ENCODE data around the gene LDB2.
"Not testable (repeated sequence)": the region's sequence is repeated elsewhere in the genome, so short reads cannot be mapped to it uniquely, and the experiment has no call there.

LDB2 gene

DNA sequence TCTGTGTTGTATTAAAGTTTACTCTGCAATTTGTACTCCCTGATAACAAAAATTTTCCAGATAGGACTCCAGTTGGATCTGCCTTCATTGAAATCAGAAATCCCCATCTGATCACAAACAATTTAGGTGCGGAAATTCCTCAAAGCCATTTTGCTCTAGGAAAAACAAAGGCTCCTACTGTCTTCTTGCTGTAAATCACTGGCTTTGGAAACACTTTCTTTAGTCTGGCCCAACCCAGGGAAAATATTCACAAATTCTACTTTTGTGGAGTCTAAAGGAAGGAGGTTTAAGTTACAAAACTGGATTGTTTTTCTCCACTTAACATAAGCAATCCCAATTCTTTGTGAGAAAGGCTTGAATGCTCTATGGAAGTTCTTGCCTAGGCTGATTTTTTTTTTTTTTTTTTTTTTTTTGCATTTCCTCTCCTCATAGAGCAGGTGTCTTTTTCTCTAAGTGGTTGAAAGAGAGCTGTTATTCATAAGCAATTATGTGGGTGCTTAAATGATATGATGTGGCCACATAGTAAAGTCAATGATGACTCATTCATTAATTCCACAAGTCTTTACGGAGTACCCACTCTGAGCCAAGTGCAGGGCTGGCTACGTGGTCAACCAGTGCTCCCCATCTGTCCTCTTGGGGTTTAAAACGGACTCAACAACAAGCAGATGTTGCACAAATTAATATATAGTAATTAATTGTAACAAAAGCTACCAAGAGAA is 261.4 kb downstream of the LDB2 start:
- no peak for DNase-seq

DNA sequence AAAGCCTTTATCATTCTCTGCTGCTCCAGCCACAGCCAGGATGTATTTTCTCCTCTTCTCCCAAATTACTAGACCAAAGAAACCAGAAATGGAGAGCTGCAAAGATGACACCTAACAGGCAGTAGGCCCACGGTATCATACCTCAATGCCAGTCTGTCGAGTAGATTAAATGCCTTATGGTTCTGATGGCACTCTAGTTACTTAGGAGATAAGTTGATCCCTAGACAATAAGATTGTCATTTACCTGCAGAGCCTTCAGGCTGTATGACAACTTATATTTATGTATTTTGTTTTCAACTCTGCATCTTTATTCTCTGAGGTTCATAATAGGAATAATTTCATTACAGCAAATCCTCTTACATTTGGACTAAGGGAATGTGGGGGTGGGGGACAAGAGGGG is 262.1 kb downstream of the LDB2 start:
- no peak for DNase-seq

DNA sequence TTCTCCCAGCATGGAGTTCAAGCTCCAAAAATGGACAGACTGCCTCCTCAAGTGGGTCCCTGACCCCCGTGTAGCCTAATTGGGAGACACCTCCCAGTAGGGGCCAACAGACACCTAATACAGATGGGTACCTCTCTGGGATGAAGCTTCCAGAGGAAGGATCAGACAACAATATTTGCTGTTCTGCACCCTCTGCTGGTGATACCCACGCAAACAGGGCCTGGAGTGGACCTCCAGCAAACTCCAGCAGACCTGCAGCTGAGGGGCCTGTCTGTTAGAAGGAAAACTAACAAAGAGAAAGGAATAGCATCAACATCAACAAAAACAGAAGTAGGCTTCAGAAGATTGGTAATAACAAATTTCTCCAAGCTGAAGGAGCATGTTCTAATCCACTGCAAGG is 269.2 kb downstream of the LDB2 start:
- not testable (repeated sequence) for DNase-seq

DNA sequence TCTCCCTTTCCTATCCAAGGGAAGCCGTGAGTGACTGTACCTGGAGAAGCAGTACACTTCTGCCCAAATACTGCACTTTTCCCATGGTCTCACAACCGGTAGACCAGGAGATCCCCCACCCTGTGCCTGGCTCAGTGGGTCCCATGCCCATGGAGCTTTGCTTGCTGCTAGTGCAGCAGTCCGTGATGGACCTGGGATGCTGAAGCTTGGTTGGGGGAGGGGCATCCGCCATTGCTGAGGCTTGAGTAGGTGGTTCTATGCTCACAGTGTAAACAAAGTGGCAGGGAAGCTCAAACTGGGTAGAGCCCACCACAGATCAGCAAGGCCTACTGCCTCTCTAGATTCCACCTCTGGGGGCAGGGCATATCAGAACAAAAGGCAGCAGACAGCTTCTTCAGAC is 269.6 kb downstream of the LDB2 start:
- not testable (repeated sequence) for DNase-seq

DNA sequence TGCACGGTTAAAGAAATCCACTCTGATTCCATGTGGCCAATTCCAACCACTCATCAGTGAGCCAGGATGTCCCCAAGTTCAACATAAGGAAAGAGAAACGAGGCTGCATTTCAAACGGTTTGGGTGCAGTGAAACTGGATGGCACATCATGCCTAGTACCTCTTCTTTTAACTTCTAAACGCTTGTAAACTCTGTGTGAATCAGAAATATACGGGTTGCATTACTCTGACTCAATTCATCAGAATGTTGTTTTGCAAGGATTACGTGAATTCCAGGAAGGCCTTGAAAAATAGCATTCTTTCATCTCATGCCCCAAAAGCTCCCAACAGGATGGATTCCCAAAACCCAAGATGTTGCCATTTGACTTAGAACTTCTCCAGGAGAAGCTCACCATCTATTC is 270.4 kb downstream of the LDB2 start:
- DNase-seq, result no peak

DNA sequence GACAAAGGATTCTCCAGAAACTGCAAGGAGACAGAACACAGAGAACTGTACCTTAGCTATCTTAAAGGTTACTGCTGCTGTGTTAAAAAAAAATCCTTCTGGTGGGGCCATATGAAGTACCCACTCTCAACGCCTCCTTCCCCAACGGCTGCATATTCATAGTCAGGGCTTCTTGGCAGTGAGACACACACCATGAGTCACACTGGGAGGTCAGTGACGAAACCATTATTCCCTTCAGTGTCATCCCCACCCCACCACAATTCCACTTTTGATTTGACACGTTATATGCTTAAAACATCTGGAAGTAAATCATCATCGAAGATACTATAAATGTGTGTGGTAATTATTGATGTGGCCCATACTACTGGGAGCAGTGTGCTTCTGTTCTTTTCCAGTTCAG is 271.5 kb downstream of the LDB2 start:
- DNase-seq, result no peak

DNA sequence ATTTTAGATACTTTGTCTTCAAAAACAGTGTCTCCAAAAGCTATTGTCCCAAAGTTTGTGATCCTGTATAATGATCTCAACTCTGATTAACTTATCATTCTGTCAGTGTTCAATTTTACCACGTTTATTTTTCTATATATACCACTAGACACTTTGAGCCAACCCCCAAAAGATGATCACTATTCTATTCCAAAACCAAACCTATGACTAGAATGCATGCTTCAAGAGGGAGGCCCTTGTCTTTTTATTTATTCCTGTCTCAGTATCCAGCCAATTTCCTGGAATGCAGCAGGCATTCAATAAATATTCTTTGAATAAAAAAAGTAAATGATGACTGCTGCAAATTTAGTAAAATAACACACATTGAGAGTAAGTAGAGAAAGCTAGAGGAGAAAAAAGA is 275.6 kb downstream of the LDB2 start:
- DNase-seq, result no peak

DNA sequence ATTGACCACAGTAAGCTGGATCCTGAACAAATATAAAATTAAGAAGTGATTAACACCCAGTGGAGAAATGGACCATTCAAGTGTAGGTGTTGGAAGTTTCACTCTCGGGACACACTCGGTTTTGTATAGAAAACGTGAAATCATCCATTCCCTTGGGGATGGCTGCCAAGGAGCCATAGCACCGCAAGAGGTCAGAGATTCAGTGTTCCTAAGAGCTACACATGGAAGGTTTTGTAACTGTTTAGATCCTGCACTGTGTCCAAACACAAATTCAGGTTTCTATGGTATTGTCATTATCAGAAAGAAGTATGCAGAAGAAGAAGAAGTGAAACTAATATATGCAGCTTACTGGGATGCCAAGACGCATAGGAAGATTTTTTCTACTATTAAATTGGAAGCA is 281.0 kb downstream of the LDB2 start:
- DNase-seq, result no peak

DNA sequence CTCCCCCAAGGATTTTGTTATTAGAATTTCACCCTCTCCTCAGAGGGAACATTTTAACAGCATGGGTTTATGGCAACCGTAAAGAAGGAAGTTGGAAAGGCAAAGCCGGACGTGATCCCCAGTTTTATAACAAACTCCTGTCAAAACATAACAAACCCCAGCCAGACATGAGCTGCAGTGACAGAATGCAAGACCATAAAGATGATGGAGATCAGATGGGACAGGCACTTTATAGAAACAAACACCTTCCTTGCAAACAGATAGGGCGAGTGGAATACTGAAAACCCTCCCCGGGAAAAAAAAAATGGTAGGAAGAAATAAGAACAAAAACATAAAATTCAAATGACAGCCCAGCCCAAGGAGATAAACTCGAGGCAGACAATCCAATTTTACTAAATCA is 281.4 kb downstream of the LDB2 start:
- no peak for DNase-seq

DNA sequence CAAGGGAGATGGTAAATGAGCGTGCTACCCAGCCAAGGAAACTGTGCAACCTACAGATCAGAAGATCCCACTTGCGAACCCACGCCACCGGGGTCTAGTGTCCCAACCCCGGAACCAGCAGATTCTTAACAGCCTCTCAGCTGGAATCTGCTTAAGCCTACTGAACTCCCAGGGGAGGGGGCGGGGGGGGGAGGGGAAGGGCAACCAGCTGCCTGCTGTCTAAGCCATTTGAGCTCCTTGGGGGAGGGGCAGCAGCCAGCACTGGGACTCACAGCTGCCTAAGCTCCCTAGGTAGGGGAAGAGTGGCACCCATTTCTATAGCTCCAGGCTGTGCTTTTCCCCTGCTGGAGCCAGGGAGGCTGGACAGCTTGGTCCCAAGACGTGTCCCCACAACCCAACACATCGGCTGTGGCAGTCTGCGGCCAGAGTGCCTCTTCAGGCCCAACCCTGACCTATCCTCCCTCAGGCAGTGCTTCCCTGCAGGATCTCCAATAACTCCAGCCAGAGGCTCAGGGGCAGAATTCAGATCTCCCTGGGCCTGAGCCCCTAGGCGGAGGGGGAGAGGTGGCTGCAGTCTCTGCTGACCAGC is 289.2 kb downstream of the LDB2 start:
- DNase-seq, result no peak

DNA sequence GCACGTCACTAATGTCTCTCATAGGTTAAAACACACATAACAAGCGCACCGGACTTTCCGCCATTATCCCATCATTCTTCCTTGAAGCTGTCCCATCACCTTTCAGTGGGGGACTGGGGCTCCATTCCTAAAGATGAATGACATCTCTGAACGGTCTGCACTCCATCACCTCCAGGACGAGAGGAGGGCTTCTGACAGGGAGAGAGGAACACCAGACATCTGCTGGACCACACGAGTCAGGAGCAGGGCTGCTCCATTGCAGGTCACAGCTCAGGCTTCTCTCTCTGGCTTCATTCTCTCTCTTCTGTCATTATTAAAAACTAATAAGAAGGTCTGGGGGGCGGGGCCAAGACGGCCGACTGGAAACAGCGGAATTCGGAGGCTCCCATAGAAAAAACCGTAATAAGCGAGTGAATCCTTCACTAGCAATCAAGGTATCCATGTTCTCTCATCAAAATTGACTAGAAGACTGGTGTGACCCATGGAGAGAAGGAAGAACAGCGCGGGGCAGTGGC is 289.8 kb downstream of the LDB2 start:
- DNase-seq, result no peak

DNA sequence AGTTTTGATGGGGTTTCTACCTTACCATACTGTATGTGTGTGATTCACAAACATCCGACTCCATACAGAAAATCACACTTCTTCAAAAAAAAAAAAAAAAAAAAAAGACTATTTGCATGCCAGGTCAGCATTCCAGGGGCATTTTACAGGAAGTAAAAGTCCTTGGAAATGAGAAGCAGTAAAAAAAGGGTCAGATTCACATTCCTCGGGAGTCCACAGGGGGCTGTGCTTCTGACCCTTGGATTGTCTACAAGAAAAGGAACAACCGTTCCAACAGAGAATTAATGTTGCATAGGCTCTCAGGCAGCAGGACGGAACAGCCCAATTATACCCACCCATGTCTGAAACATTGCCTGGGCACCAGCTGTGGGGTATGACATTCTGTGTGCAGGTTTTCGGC is 290.3 kb downstream of the LDB2 start:
- DNase-seq, result no peak

DNA sequence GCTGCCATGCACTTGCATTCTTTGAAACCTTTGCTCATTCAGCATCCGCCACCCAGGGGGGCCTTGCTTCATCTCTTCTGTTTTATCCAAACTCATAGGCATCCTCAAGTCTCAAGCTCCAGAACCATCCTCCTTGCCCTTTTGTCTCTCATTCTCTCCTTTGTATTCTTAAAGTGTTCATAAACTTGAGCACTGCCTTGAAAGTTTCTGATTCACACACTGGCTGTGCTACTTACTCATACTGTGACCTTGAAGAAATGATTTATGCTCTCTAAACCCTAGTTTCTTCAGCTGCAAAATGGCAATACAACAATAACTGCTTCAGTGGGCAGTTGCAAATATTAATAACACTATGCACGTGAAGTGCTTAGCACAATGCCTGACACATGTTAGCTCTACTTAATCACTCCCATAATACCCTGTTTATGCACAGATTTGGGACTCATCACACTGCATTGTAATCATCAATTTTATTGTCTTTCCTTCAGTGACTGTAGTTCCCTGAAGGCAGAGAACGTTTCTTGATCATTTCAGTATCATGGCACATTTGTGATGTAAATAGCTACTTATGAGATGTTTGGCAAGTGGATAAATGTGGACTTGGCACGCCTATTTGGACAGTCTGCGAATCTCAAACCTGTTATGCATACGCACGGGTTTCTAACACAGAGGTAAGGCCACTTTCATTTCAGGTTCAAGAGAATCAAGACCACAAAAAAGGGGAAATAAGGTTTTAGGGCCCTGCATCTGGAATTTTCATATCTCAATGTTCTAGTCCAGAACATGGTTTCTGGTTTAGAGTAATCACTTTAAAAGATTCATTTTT is 291.0 kb downstream of the LDB2 start:
- no peak for DNase-seq

DNA sequence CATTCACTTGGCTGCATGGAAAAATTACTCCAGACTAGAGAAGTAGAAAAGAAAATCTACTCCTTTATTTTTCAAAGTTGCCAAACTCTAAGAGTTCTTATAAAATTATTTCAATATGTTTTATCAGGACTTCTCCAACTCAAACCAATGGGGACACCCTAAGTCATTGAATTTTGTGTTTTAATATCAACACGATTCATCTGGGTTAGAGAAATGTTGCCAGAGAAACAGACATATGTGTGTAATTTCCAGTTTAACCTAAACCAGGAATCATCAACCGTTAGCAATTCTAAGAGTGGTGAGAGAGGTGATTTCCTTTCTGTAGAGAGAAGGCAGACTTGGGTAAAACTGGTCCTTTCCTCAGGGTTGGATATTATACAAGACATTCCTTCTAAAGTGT is 291.8 kb downstream of the LDB2 start:
- no peak for DNase-seq

DNA sequence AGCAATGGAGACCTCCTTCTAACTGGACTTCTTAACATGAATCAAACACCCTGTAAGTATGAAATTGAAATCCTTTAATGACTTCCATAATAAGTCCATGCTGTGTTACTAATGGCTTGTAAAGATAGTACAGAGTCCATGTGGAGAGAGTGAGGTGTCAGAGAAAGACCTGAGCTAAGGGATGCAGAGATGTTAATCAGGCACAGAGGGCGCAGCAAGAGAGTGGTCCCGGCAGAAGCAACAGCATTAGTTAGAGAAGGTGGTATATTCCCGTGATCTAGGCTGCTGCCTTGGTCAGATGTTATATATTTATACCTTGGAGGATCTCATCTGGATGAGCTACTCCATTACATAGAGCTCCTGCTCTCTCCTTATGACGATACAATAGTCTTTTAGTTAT is 295.3 kb downstream of the LDB2 start:
- no peak for DNase-seq

DNA sequence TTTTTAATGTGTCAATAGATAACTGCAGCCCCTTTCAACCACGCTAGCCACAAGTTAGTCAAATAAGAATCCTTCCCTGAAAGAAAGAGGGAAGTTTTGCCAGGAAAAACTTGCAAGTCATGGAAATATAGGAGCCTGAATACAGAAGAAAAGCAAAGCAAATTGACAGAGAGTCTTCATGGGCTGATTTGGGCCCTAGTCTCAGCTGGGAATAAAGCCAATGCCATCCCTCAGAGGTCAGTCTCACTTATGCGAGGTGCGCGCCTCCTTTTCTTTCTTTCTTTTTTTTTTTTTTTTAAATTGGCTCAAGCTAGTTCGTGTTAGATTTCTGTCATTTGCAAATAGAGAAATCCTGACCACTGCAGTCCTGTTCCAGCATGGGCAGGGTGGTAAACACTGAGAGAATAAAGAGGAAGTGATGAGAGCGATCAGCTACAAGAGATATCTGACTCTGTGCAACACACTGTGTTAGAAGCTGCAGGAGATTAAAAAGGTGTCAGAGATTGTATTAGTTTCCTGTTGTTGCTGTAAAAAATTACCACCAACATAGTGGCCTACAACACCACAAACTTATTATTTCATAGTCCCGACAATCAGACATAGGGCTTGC is 299.7 kb downstream of the LDB2 start:
- no peak for DNase-seq

DNA sequence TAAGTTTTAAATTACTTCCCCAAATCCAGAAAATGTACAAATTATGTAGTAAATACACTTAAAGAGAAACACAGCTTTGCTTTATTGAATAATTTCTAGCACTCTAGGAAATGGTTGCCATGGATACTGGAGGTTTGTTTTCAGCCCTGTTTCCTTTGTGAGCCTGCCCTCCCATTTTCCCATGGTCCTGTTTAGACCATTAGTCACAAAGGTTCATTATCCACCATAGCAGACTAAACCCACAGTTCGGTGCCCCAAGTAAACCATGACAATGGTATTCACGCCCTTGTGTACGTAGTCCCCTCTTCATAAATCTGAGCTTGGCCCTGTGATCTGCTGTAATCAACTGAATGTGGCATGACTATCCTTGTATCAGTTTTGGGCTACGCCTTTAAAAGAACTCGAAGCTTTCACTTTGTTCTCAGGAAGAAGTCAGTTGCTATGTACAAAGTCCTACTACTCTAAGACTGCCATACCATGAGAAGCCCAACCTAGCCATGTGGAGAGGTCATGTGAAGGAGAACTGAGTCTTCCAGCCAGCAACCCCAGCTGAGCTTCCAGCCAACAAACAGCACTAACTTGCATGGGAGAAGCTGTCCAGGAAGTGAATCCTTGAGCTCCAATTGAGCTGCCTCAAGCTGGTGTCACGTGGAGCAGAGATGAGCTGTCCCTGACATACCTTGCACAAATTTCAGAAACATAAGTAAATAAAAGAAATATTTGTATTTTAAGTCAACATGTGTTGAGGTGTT is 300.4 kb downstream of the LDB2 start:
- DNase-seq, result no peak

DNA sequence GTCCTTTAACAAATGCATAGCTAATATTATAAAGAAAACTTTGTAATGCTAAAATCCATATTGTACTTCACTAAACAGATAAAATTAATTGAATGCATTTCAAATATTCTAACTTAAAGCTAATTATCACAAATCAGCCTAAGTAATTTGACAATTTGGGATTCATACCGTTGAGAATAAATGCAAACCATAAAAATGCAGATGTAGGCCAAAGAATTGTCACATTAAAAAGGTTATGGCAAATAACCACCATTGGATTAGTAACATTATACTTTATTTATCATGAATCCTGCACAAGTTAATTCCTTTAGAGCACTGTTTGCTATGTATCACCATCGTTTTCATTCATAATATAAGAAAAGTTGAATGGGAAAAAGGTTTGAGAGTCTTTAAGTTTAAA is 301.0 kb downstream of the LDB2 start:
- DNase-seq, result no peak

DNA sequence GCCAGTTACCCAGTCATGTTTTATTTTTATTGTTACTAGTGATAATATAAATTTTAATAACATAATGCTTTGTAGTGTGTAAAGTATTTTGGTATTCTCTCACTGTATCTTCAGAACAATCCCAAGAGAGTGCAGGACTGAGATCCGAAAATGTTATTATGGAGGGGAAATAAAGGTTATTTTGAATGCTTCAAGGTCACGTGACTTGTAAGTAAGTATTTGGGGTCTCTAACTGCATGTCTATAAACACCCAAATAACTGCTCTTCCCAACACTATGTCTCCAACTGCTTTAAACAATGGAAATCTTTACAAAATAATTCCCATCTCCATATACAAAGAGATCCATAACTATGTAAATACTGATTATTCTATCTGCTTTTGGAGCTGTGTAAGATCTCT is 302.2 kb downstream of the LDB2 start:
- no peak for DNase-seq

DNA sequence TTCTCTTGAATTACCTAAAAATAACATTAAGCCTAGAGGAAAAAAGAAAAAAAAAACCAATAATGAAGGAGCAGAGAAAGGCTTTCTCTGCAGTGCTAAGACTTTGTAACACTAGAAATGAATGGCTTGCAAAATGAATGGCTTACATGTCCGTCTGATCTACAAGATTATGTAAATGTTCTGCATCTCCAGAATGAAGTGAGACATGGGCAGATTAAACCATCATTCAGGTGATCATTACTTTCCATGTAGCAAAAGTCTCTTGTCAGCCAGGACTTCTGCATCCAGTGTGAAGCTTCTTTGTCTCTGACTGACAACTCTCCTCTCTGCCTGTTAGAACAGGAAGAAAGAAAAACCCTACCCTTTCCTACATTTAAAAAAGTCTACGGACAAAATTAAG is 304.3 kb downstream of the LDB2 start:
- no peak for DNase-seq

DNA sequence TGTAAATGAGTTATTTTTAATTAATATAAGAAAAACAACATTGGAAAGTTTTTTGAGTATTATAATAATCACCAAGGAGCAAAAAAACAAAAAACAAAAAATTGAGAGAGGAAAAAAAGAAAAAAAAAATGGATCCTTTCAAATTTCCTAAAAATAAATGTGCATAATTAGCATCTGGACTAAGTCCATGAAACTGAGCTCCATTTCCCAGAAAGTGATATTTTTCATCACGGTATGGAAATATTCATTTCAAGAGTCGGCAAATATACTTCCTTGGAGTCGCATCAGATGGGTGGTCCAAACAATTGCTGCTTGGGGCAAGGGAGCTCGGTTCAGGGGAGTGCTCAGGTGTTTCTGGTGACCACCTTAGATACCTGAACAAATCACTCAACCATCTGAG is 305.1 kb downstream of the LDB2 start:
- no peak for DNase-seq

DNA sequence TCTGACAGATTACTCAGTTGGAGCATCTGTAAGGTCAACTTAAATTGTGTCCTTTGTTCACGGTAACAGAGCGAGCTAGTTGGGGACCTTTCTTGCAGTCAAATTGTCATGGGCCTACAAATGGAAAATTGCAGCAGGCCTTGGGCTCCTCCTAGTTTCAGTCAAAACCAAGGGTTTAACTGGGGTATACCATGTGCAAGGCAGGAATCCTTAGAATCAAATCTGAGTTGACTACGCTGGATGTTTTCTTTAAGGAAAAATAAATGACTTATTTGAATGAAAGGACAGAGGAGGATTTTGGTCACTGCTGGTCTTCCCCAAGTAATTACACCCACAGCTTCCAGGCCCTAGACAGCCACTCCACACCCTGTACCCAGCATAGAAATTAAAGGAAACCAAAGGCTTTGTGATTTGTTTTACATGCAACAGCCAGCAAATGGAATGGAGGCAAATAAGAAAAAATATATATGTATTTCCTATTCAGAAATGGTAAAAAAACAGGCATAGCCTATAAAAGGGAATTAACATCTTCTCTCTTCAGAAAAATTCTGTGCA is 307.1 kb downstream of the LDB2 start:
- no peak for DNase-seq

Measured in central memory CD4-positive, alpha-beta T cell (primary cell).